NK-92 (cell line): Measurements from ENCODE around the gene CCDC201.
"Not testable (repeated sequence)": the region's sequence is repeated elsewhere in the genome, so short reads cannot be mapped to it uniquely, and the experiment has no call there.

ENCODE experiments used
- DNase-seq: peaks from one replicate; lab custom pipeline; 2025; ENCODE audit not compliant: unreplicated experiment; lab: John Stamatoyannopoulos, UW

CCDC201 gene

DNA sequence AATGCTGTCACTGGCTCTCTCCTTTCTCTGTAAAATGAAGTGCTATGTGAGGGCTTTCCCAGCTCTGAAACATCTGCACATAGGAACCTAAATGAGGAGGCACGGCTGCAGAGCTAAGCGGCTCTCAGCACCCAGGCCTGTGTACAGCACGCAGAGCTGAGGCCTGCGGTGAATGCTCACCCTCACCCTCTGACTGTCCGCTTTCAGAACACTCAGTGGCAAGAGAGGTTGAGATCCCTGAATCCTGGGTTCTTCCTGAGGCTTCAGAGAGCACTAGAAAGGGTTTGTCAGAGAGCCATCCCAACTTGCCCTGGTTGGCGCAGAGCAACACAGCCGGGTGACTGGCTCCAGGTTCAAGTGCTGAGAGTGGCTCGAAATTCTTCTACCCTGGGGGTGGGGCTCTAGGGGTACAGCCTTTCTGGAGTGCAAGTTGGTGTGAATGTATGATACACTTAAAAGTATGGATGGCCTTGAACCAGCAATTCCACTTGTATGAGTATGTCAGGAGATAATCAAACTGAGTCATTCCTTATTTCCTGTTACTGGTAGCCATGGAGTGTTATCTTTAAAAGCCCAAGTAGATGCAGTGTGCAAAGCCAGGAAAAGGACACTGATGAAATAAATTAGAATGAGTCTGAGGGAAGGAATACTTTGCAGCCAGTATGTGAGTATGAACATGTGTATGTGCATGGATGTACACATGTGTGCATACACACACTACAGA lies 1.7 kb upstream of the CCDC201 start:
- DNase-seq = no peak

DNA sequence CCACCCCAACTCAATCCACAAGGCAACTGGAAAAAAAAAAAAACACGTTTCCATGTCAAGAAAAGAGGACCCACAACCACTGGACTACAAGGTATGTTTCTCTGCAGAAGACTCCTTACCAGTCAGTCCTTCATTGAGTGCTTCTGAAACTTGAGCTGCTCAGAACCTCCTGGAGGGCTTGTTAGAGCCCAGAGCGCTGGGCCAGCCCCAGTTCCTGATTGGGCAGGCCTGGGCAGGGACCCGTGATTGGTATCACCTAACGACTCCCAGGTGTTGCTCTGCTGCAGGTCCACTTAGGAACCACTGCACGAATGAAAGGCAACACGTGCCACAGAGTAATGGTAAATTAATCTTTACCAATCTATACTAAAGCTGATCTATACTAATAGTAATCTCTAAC lies 473 bp upstream of the CCDC201 start:
- no peak for DNase-seq

DNA sequence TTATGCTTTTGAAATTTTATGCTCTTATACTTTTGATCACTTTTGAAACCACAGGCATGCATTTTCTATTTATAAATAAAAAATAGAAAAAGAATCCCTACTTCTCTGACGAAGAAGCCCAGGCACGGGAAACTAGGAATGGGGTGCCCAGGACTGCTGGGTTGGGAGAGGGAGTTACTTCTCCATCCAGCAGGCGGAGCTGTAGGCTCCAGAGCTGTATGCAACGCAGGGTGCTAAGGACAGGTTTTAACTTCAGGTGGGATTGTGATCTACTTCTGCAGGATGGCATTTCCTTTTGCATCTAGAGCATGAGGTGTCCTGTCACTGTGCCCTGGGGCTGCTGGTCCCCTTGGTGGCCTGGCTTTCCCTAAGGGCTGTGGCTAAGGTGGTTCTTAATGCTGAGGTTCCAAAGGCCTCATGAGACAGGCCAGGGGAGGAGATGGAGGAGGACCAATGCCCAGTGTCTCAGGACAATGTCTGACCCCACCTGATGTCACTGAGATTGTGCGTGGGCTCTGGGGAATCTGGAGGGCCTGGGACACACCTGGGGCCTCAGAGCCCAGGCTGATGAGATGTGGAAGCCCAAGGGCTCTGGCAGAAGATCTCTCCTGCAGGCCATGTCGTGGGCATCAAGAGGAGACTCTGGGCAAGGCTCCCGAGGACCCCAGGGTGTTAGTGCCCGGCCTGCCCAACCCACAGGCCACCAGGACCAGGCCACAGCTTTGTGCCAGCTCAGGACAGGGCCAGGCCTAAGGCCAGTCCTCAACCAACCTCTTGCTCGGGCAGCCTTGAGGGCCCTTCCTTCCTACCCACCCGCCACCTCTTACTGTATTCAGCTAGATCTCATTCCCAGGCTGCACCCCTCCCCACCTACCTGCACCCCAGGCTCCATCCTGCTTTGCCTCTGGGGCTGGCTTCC lies 507 bp downstream of the CCDC201 start:
- no peak for DNase-seq

DNA sequence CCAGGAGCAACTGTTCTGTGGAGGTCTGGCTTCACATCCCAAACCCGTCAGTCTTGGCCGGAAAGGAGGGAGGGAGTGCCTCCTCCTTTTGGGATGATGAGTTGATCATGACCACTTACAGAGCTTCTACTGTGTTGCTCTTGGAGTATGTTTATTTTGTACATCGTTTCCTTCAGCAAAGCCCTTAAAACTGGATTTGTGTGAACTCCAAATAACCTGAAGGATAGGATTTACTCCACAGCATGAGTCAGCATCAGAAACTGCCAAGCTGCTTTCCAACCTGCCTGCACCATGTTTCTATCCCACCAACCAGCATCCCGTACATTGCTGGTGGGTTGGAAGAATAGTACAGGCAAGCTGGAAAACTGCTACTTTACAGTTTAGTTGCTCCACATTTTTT lies 3.5 kb downstream of the CCDC201 start:
- no peak for DNase-seq

DNA sequence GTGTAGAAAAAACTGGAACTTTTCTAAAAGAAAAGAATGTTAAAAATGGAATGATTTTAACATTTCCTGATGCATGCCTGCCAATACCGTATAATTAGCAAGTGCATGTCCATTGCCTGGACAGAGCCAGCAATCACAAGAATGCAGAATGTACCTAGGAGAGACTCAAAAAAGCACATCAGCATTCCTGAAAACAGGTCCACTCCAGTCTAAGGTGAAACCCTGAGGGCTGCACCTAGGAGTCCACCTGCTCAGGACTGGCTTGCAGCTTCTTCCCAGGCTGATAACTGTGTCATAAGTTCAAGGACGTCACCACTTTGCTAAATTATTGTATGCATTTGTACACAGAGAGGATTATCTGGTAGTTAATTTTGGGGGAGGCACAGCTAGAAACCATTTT lies 5.4 kb downstream of the CCDC201 start:
- DNase-seq = no peak

DNA sequence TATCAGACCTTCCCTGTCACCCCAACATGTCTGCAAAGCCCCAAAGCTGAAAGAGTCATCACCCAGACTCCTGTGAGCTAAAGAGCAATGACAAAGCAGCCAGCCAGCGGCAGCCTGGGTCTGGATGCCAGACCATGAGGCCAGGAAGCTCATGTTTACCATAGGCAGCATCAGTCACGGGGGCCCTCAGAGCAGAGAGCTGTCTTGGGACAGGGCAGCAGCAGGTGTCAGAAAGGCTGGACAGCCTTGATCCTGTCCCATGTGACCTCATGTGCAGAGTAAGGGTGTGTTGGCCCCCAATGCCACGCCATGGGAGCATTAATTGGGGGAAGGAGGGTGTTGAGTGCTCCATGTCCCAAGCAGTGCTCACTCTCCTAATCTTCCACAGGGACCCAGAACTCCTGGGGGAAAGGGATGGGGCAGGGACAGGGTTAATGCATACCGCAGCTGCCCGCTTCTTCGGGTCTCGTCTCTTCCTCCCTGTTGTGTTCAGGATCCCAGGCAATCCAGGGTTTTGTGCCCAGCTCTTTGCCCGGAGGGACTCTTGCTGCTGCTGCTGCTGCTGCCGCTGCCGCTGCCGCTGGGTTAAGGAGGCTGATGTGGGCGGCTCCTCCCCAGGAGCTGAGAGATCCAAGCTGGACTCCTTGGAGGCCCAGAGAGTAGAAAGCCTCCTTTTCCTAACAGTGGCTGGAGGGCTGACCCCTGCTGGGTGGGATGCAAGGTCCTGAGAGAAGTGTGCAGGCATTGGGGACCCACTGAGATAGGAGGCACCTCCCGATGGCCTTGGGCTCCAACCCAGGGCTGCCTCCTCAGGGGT lies 7.1 kb downstream of the CCDC201 start:
- DNase-seq = no peak

DNA sequence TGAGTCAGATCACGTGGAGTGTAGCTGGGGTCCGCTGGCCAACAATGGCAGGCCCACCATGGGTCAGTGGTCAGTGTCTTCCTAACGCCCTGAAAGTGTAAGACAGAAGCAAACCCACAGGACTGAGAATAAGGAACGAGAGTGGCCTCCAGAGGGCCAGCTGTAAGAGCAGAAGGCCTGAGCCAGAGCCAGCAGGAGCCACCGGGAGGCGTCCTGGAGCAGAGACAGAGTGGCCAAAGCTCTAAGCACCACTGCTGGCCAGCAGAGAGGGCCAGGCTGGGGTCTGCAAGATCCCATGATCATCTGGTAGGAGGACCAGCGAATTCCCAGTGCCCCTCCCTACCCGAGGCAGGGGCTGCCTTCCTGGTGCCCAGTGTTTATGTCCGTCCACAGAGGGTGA lies 9.2 kb downstream of the CCDC201 start:
- DNase-seq = no peak

DNA sequence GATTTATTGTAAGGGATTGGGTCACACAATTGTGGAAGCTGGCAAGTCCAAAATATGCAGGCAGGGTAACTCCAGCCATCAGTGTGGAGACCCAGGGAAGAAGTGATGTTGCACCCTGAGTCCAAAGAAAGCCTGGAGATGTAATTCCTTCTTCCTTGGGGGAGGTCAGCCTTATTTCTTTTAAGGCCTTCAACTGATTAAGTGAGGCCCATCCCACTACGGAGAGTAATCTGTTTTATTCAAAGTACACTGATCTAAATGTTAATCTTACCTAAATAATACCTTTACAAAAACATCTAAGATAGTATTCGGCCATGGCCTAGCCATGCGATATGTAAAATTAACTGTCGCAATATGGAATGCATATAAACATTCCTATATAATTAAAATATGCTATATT lies 16.0 kb downstream of the CCDC201 start:
- not testable (repeated sequence) for DNase-seq

DNA sequence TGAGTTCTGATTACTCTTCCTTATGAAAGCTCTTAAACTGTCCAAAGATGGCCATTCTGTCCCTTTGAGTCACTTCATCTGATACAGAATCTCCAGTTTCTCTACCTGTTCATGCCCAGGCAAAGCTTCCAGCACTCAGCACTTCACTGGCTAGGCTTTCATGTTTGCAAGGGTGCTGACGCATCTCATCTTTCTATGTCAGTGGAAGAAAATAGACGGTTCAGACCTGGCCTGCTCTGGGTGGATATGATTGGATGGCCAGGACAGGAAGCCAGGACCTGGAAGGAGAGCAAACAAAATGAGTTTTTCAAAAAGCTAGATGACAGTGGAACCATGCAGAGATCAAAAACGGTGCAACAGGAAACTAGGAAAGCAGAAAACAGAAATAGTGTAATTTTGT lies 17.2 kb downstream of the CCDC201 start:
- not testable (repeated sequence) for DNase-seq

DNA sequence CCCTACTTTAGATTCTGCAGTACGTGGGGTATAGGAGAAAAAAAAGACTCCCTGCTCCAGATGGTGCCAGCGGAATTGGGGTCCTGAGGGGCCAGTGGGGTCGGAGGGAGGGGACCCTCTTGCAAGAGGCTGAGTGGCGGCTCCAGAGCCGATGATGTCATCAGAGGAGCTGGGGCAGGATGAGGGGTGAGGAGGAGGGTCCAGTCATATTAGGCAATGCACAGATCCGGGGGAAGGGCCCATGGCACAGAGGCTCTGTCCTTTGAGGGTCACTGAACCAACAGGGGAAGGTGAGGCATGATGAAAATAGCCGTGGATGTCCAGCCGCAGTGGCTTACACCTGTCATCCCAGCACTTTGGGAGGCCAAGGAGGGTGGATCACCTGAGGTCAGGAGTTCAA lies 19.4 kb downstream of the CCDC201 start:
- DNase-seq = not testable (repeated sequence)

DNA sequence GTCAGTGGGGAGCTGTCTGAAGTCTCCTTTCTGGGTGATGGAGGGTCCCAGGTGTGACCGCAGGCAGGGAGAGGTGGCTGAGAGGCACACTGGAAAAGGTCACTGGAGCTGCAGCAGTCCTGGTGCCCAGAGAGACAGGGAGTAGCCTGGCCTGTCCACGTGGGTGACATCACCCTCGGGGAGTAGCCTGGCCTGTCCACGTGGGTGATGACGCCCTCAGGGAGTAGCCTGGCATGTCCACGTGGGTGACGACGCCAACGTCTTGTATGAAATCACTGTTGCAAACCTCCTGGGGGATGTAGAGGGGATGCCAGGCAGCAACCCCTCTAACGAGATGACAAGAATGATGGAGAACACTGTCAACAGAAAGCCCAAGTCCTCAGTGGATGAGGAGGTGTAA lies 19.9 kb downstream of the CCDC201 start:
- DNase-seq = not testable (repeated sequence)

DNA sequence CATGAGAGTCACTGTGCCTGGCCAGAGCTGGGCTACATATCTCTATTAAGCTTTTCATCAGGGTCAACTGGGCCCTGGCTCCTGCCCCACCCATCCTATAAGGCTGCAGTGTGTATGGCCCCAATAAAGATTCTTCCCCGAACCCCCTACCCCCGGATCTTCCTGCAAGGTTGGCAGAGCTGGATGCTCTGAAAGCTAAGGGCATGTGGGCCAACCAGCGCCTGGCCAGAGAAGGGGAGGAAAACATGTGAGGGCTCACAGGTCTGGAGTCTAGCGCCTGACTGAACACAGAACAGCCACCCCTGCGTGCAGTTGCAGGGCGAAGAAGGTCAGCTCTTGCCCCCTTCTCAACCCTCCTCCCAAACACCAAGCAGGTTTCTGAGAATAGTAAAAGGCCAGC lies 24.1 kb downstream of the CCDC201 start:
- DNase-seq = not testable (repeated sequence)

DNA sequence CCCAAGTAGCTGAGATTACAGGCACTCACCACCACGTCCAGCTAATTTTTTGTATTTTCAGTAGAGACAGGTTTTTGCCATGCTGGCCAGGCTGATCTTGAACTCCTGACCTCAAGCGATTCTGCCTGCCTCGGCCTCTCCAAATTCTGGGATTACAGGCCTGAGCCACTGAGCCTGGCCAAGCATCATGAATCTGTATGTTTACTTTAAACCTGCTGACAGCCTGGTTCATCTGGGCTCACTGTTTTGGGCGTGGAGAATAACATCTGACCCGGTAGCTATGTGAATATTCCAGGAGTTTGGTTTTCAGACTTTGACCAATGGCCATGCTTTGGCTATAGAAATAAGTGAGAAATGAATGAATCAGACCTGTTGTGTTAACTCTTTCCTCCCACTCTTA lies 26.3 kb downstream of the CCDC201 start:
- not testable (repeated sequence) for DNase-seq

DNA sequence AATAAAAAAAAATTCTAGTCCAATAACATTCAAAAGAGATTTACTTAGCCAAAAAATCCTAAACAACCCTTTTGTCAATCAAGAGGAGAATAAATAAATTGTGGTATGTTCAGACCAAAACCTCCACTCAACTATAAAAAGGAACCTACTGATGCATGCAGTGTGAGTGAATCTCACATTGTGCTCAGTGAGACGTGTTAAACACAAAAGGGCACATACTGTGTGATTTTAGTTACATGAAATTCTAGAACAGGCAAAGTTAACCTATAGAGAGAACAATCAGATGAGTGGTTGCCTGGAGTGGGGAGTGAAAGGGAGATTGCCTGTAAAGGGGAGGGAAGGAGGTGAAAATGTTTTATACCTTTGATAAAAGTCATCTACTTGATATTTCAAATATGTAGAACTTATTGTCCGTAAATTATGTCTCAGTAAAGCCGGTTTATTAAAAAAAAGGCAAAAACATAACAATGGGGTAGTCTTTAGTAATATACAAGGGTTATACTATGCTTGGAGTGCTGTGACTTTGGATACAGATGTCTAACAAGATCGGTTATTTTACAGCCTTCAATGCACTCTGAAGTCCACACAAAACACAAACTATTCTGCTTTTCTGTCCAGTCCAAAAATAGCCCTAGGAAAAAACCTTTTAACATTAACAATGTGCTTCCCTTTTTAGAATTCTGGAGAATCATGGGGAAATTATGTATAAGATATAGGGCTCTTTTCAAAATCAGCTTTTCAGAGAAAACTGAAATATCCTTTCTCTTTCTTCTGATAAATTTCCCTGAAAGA lies 30.8 kb downstream of the CCDC201 start:
- DNase-seq = not testable (repeated sequence)

DNA sequence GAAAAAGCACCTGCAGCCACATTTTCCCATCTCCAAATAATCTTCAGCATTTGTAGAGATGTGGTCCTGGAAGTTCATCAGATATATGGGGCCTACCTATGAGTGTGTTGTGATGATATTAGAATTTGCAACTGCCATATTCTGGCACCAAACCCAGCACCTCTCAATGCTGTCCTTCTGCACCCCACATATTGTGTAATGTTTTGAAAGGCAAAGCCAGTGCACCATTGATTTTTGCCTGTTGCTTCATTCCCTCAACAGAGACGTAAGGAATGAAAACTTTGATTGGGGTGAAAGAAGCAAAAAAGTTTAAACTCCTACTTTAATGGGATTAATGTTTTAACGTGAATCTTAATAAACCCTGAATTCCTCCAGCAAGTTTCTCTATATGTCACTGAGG lies 34.0 kb downstream of the CCDC201 start:
- DNase-seq = not testable (repeated sequence)

DNA sequence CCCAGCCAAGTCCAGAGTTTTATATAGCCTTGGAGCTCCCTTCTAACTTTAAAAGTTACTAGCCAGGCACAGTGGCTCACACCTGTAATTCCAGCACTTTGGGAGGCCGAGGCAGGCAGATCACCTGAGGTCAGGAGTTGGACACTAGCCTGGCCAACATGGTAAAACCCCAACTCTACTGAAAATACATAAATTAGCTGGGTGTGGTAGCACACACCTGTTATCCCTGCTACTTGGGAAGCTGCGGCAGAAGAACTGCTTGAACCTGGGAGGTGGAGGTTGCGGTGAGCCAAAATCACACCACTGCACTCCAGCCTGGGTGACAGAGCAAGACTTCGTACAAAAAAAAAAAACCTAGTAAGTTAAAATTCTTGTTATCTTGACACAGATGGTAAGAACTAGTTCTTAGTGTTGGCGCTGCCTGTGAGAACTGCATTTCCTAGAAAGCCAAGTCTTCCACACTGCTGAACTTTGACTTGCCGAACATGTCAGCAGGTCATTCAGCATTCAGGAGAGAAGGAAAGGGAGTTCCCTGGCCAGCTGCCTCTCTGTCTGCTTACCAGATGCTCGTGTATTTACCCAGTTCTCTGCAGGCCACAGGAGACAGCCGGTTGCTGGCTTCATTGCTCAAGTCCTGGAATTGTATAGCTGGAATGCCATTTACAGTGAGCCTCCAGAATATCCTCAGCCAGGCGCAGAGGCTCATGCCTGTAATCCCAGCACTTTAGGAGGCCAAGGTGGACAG lies 40.3 kb downstream of the CCDC201 start:
- DNase-seq = not testable (repeated sequence)

DNA sequence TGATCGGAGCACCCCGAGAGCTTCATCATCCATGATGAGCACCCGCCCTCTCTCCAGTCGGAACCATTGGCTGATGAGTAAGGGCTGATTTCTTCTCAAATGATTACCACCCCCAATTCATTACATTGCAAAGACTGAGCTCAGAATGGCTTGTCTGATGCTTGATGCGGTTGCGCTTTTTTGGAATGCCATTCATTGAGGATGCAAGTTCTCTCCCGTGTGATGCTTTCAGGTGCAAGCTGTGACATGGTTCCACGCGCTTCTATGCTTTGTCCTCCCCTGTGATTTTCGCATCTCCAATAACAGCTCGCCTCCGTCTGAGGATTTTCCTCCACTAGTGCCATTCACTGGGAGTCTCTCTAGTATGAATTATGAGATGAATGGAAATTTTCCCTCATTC lies 43.0 kb downstream of the CCDC201 start:
- not testable (repeated sequence) for DNase-seq

DNA sequence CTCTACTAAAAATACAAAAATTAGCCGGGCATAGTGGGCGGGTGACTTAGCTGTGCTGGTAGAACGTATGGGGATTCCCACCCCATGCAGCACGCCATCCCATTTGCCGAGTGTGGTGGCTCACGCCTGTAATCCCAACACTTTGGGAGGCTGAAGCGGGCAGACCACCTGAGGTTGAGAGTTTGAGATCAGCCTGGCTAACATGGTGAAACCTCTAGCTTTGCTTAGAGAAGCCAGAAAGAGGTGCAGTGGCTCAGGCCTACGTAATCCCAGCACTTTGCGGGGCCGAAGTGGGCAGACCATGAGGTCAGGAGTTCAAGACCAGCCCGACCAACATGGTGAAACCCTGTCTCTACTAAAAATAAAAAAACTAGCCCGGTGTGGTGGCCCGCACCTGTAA lies 45.2 kb downstream of the CCDC201 start:
- not testable (repeated sequence) for DNase-seq

DNA sequence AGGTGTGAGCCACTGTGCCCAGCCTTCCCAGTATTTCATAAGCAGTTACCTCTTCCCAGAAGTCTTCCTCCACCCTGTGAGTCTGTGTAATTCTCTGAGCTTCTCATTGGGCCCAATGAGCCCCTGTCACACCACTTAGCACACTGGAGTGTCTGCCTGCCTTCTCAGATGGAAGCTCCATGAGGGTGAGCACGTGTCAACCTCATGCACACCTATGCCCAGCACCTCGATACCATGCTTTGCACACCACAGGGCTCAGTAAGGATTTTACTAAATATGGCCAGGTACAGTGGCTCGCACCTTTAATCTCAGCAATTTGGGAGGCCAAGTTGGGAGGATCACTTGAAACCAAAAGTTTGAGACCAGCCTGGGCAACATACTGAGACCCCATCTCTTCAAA lies 46.3 kb downstream of the CCDC201 start:
- DNase-seq = not testable (repeated sequence)

DNA sequence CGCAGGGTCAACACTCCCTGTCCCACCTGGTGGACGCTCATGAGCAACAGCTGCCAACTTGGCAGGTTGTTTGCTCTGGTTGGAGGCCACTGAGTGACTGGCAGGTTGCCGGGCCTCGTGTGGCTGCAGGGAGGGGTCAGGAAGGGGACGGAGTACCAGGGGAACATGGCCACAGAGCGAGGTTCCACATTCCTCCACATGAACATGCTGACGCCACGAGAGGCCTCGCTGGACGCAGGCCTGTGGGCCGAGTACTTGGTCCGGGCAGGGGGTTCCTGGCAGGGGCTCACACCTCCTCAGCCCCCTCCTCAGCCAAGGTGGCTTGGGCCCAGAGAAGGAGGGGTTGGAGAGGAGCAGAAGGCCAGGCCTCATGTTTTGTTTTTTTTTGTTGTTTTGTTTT lies 54.1 kb downstream of the CCDC201 start:
- DNase-seq = not testable (repeated sequence)
